Thyroid gland (tissue), 4 donors: Measurements from ENCODE around the gene RHOBTB1.

Experiments used
- CTCF ChIP-seq, 6 experiments: fragments of 200-600 bp in 3 of 6; fragments of 450-650 bp in 3 of 6; sonication (generic) in 3 of 6; IDR thresholded peaks; one replicate each; pipeline ENCODE4 v1.5.1; 2016 to 2019; ENCODE audit warnings: antibody characterized with exemption in 6 of 6, mild to moderate bottlenecking in 2 of 6, inconsistent platforms in 1 of 6, moderate library complexity in 1 of 6
- POLR2A ChIP-seq, 2 donors: fragments of 450-650 bp; IDR thresholded peaks; one replicate each; pipeline ENCODE4 v1.6.1; 2017; ENCODE audit warnings: antibody characterized with exemption in 2 of 2, mild to moderate bottlenecking in 2 of 2, moderate library complexity in 1 of 2

- TF ChIP-seq CTCF (IDR thresholded peaks at IDR 0.05) = no peak
- no peak for TF ChIP-seq POLR2A (IDR thresholded peaks at IDR 0.05)
These were observed 71.5 kb downstream of the RHOBTB1 start for GRCh38 chr10:60872451-60872850.
